HEK293 (cell line): ENCODE data around the gene A1CF.
"Not testable (repeated sequence)": the region's sequence is repeated elsewhere in the genome, so short reads cannot be mapped to it uniquely, and the experiment has no call there.

Experiments
- CTCF ChIA-PET: fragments of 350-600 bp; formaldehyde crosslinking; extraction: SDS; loops from one replicate; lab custom pipeline; 2021; ENCODE audit warnings: antibody characterized with exemption; lab: Yijun Ruan, JAX
- POLR2A ChIA-PET: fragments of 300-600 bp; formaldehyde crosslinking; extraction: SDS; loops from one replicate; lab custom pipeline; 2020; ENCODE audit warnings: antibody characterized with exemption, inconsistent platforms; lab: Yijun Ruan, JAX
- H3K27ac ChIP-seq: fragments of 200-500 bp; sonication (Bioruptor generic); 2 replicates; pipeline ENCODE4 v1.5.1; 2014; ENCODE audit warnings: low read depth, low read length, control low read depth, inconsistent platforms; ENCODE audit errors: extremely low read depth
- H3K36me3 ChIP-seq, 2 experiments: fragments of 200-500 bp in 1 of 2; sonication (Bioruptor generic) in 1 of 2; 1 replicate in 1 of 2; 2 replicates in 1 of 2; pipeline ENCODE4 v1.5.1; 2014 to 2017; ENCODE audit warnings: inconsistent platforms in 2 of 2, low read length in 2 of 2; ENCODE audit not compliant: control insufficient read depth in 2 of 2, insufficient read depth in 1 of 2
- H3K4me1 ChIP-seq: fragments of 200-500 bp; sonication (Bioruptor generic); 2 replicates; pipeline ENCODE4 v1.5.1; 2014; ENCODE audit warnings: mild to moderate bottlenecking, low read length, inconsistent platforms; ENCODE audit not compliant: control insufficient read depth, insufficient read depth
- H3K4me3 ChIP-seq: 2 replicates; pipeline ENCODE4 v1.5.1; 2011; ENCODE audit warnings: low read depth, mild to moderate bottlenecking, control low read depth, low read length, moderate library complexity
- H3K9me3 ChIP-seq: fragments of 200-500 bp; sonication (Bioruptor generic); 2 replicates; pipeline ENCODE4 v1.5.1; 2014; ENCODE audit warnings: low read depth, low read length, inconsistent platforms; ENCODE audit not compliant: control insufficient read depth, insufficient read depth
- ZFP41 ChIP-seq: fragments of 450-650 bp; formaldehyde crosslinking; IDR thresholded peaks from 2 replicates; pipeline ENCODE4 v1.5.1; 2016; ENCODE audit warnings: missing biosample characterization, missing genetic modification characterization, borderline replicate concordance
- ZNF350 ChIP-seq: fragments of 450-650 bp; formaldehyde crosslinking; IDR thresholded peaks from 2 replicates; pipeline ENCODE4 v1.5.0; 2017; ENCODE audit warnings: missing biosample characterization, mild to moderate bottlenecking, missing genetic modification characterization
- ZNF654 ChIP-seq: fragments of 450-650 bp; formaldehyde crosslinking; IDR thresholded peaks from 2 replicates; pipeline ENCODE4 v1.5.1; 2016; ENCODE audit warnings: low read depth, missing biosample characterization, missing genetic modification characterization
- ZNF768 ChIP-seq: fragments of 450-650 bp; formaldehyde crosslinking; IDR thresholded peaks from 2 replicates; pipeline ENCODE4 v1.5.1; 2018; ENCODE audit warnings: missing biosample characterization, mild to moderate bottlenecking, missing genetic modification characterization
- TF ChIP-seq, protein P1 (sequence below): fragments of 450-650 bp; formaldehyde crosslinking; IDR thresholded peaks from 2 replicates; pipeline ENCODE4 v1.5.1; 2016; ENCODE audit warnings: missing biosample characterization, missing genetic modification characterization

A1CF gene

GRCh38 chr10:50788951-50789945 lies 96.2 kb downstream of the A1CF start:
- Histone ChIP-seq H3K9me3 (no peaks in the 10 kb centered on the region), H3K4me1 (peaks cover 7% of the 10 kb centered on the region; the same call in 1 of the 2 replicates), H3K27ac (no peak overlapping the region), H3K4me3 (no peak overlapping the region), H3K36me3 (no peaks in the 10 kb centered on the region)
- ChIA-PET CTCF (interaction anchor here (0.7 to 1.6 kb wide), 9 partner anchors 20 to 1214 kb away, joined by 3 to 6 read pairs (median 3); partner anchors contain the start of gene A1CF), POLR2A (no interaction called here)
- TF ChIP-seq ZNF350 (tag by site-specific recombination) (no peak), ZFP41 (tag by site-specific recombination) (no peak), ZNF654 (tag by site-specific recombination) (peak; percentile 84), ZNF768 (tag by site-specific recombination) (no peak)
- TF ChIP-seq, protein P1, sequence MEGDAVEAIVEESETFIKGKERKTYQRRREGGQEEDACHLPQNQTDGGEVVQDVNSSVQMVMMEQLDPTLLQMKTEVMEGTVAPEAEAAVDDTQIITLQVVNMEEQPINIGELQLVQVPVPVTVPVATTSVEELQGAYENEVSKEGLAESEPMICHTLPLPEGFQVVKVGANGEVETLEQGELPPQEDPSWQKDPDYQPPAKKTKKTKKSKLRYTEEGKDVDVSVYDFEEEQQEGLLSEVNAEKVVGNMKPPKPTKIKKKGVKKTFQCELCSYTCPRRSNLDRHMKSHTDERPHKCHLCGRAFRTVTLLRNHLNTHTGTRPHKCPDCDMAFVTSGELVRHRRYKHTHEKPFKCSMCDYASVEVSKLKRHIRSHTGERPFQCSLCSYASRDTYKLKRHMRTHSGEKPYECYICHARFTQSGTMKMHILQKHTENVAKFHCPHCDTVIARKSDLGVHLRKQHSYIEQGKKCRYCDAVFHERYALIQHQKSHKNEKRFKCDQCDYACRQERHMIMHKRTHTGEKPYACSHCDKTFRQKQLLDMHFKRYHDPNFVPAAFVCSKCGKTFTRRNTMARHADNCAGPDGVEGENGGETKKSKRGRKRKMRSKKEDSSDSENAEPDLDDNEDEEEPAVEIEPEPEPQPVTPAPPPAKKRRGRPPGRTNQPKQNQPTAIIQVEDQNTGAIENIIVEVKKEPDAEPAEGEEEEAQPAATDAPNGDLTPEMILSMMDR (tag by site-specific recombination), result peak; percentile 31; the same call in 1 of the 2 replicates

GRCh38 chr10:50787962-50788361 lies 97.5 kb downstream of the A1CF start:
- ChIA-PET CTCF (interaction anchor here (1.6 kb wide), 1 partner anchor 103 kb away, joined by 6 read pairs; no protein-coding TSS in a partner anchor), POLR2A (interaction anchor here (0.6 kb wide), 1 partner anchor 79 kb away, joined by 3 read pairs; no protein-coding TSS in a partner anchor)

DNA sequence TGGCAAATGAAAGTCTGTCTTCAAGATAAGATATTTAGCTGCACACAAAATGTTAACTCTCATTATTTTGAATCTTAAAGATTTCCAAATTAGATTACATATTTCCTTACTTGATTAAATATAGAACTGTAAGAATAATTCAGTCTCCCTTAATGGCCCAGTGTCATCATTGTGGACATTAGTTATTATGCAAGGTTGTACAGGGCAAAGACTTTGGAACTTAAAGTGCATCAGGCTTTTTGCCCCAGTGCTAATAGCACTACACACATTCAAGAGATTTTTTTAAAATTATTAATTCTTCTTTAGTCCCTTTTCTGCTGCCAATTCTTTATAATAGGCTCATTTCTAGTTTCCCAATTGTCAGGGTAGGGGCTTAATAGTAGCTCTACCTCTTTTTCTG lies 103.4 kb downstream of the A1CF start:
- POLR2A ChIA-PET, H3K36me3 ChIP-seq, H3K4me3 ChIP-seq, H3K27ac ChIP-seq, H3K4me1 ChIP-seq, H3K9me3 ChIP-seq, CTCF ChIA-PET: not testable (repeated sequence)

More at GRCh38 chr10:50787962-50788361, 97.5 kb downstream of the A1CF start:
- not testable (repeated sequence) for H3K9me3 ChIP-seq, H3K36me3 ChIP-seq, H3K4me1 ChIP-seq, H3K4me3 ChIP-seq, H3K27ac ChIP-seq

DNA sequence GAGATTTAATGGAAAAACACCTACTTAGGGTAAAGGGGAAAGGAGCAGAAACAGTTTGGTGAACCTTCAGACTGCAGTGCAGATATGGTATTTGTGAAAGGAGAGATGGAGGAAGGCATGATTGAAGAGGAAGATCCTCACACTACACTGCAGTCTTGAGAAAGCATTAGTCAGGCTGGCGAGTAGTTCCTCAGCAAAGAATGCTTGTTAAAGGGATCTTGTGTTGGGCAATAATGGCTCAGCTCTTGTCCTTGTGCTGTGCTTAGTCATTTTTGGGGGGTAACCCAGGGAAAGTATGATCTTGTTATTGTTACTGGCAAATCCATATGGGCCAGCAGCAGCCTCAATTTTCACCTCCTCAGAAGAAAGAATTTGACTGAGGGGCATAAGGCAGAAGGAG lies 105.4 kb downstream of the A1CF start:
- H3K4me1 ChIP-seq, POLR2A ChIA-PET, H3K9me3 ChIP-seq, H3K27ac ChIP-seq, H3K4me3 ChIP-seq, CTCF ChIA-PET, H3K36me3 ChIP-seq: not testable (repeated sequence)

DNA sequence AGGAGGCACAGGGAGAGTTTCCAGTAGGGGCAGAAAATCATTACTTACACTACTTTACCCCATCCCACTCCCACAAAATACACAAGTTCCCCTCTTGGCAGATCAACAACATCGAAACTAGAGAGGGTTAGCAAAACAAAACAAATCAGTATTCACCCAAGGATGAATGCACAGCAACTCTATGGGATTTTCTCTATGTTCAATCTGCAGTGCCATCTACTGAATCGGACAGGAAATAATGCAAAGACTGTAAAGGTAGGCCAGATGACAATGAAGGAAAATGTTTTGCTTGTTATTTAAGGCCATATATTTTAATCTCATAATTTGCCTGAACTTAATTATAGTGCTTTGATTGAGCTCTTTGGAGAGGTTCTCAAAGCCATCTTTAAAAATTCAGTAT lies 110.6 kb downstream of the A1CF start:
- H3K4me3 ChIP-seq, H3K27ac ChIP-seq, H3K36me3 ChIP-seq, H3K9me3 ChIP-seq, POLR2A ChIA-PET, H3K4me1 ChIP-seq, CTCF ChIA-PET: not testable (repeated sequence)

GRCh38 chr10:50772042-50772441 lies 113.4 kb downstream of the A1CF start:
- H3K4me1 ChIP-seq, H3K27ac ChIP-seq, H3K36me3 ChIP-seq, POLR2A ChIA-PET, H3K4me3 ChIP-seq, CTCF ChIA-PET, H3K9me3 ChIP-seq: not testable (repeated sequence)

- H3K4me3 ChIP-seq, POLR2A ChIA-PET, H3K4me1 ChIP-seq, CTCF ChIA-PET, H3K9me3 ChIP-seq, H3K27ac ChIP-seq, H3K36me3 ChIP-seq: not testable (repeated sequence)
Measured at GRCh38 chr10:50766774-50767513, 118.5 kb downstream of the A1CF start.
